A673 (cell line): ENCODE results near the gene FAM24B. TPM values are rescaled to one million over a fixed set of nuclear protein-coding genes. Genes with fewer than 3 reads are reported as not detected.

ENCODE experiments used
- BruUV-seq: library from RNA; stranded (reverse); fragments of 400-500 nt; replicated peaks from 2 replicates; lab custom pipeline; 2021; lab: Mats Ljungman, UMichigan
- CTCF ChIA-PET: fragments of 300-600 bp; sonication (Branson Sonifier 250); formaldehyde crosslinking; loops from one replicate; lab custom pipeline; 2022; ENCODE audit warnings: antibody characterized with exemption; lab: Charles Lee
- POLR2A ChIA-PET: fragments of 300-600 bp; sonication (Branson Sonifier 250); formaldehyde crosslinking; loops from one replicate; lab custom pipeline; 2022; ENCODE audit warnings: antibody characterized with exemption; ENCODE audit not compliant: low non-redundant PET; lab: Charles Lee
- DNase-seq: peaks from one replicate; pipeline ENCODE4 v3.0.0-alpha.2; 2015; ENCODE audit warnings: low spot score
- H3K27ac ChIP-seq: fragments of 200-600 bp; sonication (generic); 2 replicates; pipeline ENCODE4 v1.5.1; 2016; ENCODE audit warnings: mixed run types, low read depth, mild to moderate bottlenecking, mixed read lengths, antibody characterized with exemption, low read length; ENCODE audit not compliant: poor library complexity, severe bottlenecking
- H3K27me3 ChIP-seq: fragments of 200-600 bp; sonication (generic); replicated peaks from 2 replicates; pipeline ENCODE4 v1.6.1; 2017; ENCODE audit warnings: mixed run types, low read depth, mild to moderate bottlenecking, mixed read lengths, antibody characterized with exemption, low read length; ENCODE audit not compliant: insufficient read depth, poor library complexity
- H3K36me3 ChIP-seq: fragments of 200-600 bp; sonication (generic); 2 replicates; pipeline ENCODE4 v1.6.1; 2016; ENCODE audit warnings: mixed run types, mild to moderate bottlenecking, mixed read lengths, antibody characterized with exemption, low read length; ENCODE audit not compliant: insufficient read depth, poor library complexity, severe bottlenecking
- H3K4me1 ChIP-seq: fragments of 200-600 bp; sonication (generic); 2 replicates; pipeline ENCODE4 v1.6.1; 2017; ENCODE audit warnings: mixed run types, mild to moderate bottlenecking, mixed read lengths, antibody characterized with exemption, low read length; ENCODE audit not compliant: insufficient read depth, poor library complexity, severe bottlenecking
- H3K4me3 ChIP-seq: fragments of 200-600 bp; sonication (generic); 2 replicates; pipeline ENCODE4 v1.5.1; 2016; ENCODE audit warnings: low read depth, mixed run types, mild to moderate bottlenecking, mixed read lengths, low read length; ENCODE audit not compliant: poor library complexity, severe bottlenecking
- H3K9me3 ChIP-seq: fragments of 200-600 bp; sonication (generic); 2 replicates; pipeline ENCODE4 v1.6.1; 2016; ENCODE audit warnings: mixed run types, low read depth, mild to moderate bottlenecking, mixed read lengths, antibody characterized with exemption, low read length; ENCODE audit not compliant: poor library complexity, severe bottlenecking
- CTCF ChIP-seq: fragments of 300-800, 200-600 bp; sonication (generic); conservative IDR thresholded peaks from 2 replicates; pipeline ENCODE4 v1.5.1; 2017; ENCODE audit warnings: low read depth, mild to moderate bottlenecking, antibody characterized with exemption, low read length, moderate library complexity, mixed read lengths
- EZH2 ChIP-seq: fragments of 200-600 bp; sonication (generic); IDR thresholded peaks from 2 replicates; pipeline ENCODE4 v1.6.1; 2017; ENCODE audit warnings: borderline replicate concordance, low read depth, mild to moderate bottlenecking, mixed read lengths, antibody characterized with exemption, low read length; ENCODE audit not compliant: poor library complexity, severe bottlenecking
- intact Hi-C: fragments of 100-400 bp; cut with micrococcal nuclease; formaldehyde crosslinking; loops from one replicate; pipeline ENCODE4 v1.10.0; 2022; ENCODE audit not compliant: unreplicated experiment
- total RNA-seq: library from RNA; stranded (reverse); gene quantifications from 2 replicates; pipeline ENCODE4 v1.2.3, GENCODE V29; 2021

FAM24B gene
- total RNA-seq, 1 experiment from 2014 or later, result 7.0 TPM

GRCh38 chr10:122828716-122829255 lies 50.6 kb downstream of the FAM24B start:
- no peak for TF ChIP-seq EZH2
- no peak for TF ChIP-seq CTCF
- H3K9me3 ChIP-seq, result no peaks in the 10 kb centered on the region
- H3K27ac ChIP-seq, result no peak overlapping the region
- no peak for DNase-seq
- ChIA-PET CTCF (no interaction called here), POLR2A (no interaction called here)
- H3K4me3 ChIP-seq, result no peak overlapping the region
- intact Hi-C loops, result no loop called here
- no peaks in the 10 kb centered on the region for H3K36me3 ChIP-seq
- no TSS peak for BruUV-seq
- peaks cover 48% of the 10 kb centered on the region for H3K27me3 ChIP-seq
- no peaks in the 10 kb centered on the region for H3K4me1 ChIP-seq

- CTCF ChIA-PET, result no interaction called here
- no peak for DNase-seq
- H3K4me1 ChIP-seq, result no peaks in the 10 kb centered on the region
- POLR2A ChIA-PET, result no interaction called here
- TF ChIP-seq EZH2 (no peak), CTCF (no peak)
- H3K4me3 ChIP-seq, result no peak overlapping the region
- no peaks in the 10 kb centered on the region for H3K9me3 ChIP-seq
- no peak overlapping the region for H3K27ac ChIP-seq
- BruUV-seq, result no TSS peak
- intact Hi-C loops, result no loop called here
- no peaks in the 10 kb centered on the region for H3K36me3 ChIP-seq
- peaks cover 54% of the 10 kb centered on the region for H3K27me3 ChIP-seq
Measured at GRCh38 chr10:122827302-122827701, 52.1 kb downstream of the FAM24B start.

- intact Hi-C loops, result no loop called here
- Histone ChIP-seq H3K4me3 (no peak overlapping the region), H3K9me3 (no peaks in the 10 kb centered on the region), H3K27ac (no peak overlapping the region), H3K36me3 (no peaks in the 10 kb centered on the region), H3K27me3 (peaks cover 72% of the 10 kb centered on the region), H3K4me1 (no peaks in the 10 kb centered on the region)
- no peak for DNase-seq
- ChIA-PET POLR2A (no interaction called here), CTCF (no interaction called here)
- no TSS peak for BruUV-seq
- no peak for TF ChIP-seq CTCF
- TF ChIP-seq EZH2, result no peak
Measured at GRCh38 chr10:122822973-122823690, 56.2 kb downstream of the FAM24B start.
